ENCODE measurements around the gene SIGLEC11. TPM values are rescaled to one million over a fixed set of nuclear protein-coding genes. Genes with fewer than 3 reads are reported as not detected.
"Not testable (repeated sequence)": the region's sequence is repeated elsewhere in the genome, so short reads cannot be mapped to it uniquely, and the experiment has no call there.

Gene SIGLEC11, protein sequence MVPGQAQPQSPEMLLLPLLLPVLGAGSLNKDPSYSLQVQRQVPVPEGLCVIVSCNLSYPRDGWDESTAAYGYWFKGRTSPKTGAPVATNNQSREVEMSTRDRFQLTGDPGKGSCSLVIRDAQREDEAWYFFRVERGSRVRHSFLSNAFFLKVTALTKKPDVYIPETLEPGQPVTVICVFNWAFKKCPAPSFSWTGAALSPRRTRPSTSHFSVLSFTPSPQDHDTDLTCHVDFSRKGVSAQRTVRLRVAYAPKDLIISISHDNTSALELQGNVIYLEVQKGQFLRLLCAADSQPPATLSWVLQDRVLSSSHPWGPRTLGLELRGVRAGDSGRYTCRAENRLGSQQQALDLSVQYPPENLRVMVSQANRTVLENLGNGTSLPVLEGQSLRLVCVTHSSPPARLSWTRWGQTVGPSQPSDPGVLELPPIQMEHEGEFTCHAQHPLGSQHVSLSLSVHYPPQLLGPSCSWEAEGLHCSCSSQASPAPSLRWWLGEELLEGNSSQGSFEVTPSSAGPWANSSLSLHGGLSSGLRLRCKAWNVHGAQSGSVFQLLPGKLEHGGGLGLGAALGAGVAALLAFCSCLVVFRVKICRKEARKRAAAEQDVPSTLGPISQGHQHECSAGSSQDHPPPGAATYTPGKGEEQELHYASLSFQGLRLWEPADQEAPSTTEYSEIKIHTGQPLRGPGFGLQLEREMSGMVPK
- 1 to 10 TPM in 1 of 2 donors, under 1 TPM in 1; 0.19 to 2.2 TPM for total RNA-seq

DNA sequence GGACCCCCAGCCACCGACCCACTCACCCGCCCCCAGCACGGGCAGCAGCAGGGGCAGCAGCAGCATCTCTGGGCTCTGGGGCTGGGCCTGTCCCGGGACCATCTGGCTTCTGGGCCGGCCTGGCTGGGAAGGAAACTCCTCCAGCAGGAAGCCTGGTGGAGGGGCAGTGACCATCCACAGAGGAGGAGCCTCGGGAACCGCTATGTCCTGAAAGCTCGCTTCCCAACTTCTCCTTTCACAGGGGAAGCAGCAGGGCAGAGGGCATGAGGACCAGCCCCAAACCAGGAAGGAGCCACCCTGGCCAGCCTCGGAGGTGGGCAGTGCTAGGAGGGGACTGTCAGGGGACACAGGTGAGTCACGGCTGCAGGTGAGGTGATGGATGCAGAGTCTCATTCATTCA lies at the start of gene SIGLEC11:
TSS of gene SIGLEC11 (minus strand) at position 193 of the 400 bp plus-strand sequence. CDS start at position 102, 91 bp downstream.
- H3K27ac ChIP-seq; DNase-seq (ENCODE audit: low spot score); H3K4me3 ChIP-seq; H3K9me3 ChIP-seq; H3K4me1 ChIP-seq; H3K27me3 ChIP-seq; H3K36me3 ChIP-seq: not testable (repeated sequence)

DNA sequence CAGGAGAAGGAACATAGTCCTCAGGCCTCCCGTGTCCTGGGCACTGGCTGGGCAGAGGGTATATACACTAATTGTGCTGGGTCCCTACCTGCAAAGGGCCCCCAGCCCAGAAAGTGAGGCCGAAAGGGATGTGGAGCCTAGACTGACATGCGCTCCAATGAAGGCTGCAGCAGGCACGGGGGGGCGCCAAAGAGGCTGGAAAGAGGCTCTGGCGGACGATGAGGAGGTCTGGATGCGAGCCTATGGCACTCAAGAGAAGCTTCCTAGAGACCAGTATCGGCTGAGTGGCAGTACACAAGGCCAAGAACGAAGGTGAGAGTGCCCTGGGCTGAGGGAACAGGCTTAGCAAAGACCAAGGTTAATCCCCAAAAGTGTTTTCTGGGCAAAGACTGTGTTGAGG lies 47.6 kb upstream of the SIGLEC11 start:
- TF ChIP-seq, protein P1, sequence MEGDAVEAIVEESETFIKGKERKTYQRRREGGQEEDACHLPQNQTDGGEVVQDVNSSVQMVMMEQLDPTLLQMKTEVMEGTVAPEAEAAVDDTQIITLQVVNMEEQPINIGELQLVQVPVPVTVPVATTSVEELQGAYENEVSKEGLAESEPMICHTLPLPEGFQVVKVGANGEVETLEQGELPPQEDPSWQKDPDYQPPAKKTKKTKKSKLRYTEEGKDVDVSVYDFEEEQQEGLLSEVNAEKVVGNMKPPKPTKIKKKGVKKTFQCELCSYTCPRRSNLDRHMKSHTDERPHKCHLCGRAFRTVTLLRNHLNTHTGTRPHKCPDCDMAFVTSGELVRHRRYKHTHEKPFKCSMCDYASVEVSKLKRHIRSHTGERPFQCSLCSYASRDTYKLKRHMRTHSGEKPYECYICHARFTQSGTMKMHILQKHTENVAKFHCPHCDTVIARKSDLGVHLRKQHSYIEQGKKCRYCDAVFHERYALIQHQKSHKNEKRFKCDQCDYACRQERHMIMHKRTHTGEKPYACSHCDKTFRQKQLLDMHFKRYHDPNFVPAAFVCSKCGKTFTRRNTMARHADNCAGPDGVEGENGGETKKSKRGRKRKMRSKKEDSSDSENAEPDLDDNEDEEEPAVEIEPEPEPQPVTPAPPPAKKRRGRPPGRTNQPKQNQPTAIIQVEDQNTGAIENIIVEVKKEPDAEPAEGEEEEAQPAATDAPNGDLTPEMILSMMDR (IDR thresholded peaks at IDR 0.05), result no peak
- Histone ChIP-seq H3K27me3 (no peaks in the 10 kb centered on the region), H3K36me3 (peaks cover 63% of the 10 kb centered on the region), H3K27ac (no peak overlapping the region), H3K9me3 (no peaks in the 10 kb centered on the region), H3K4me1 (peaks cover 0 to 12% of the 10 kb centered on the region in 2 donors), H3K4me3 (no peak overlapping the region)
- DNase-seq (ENCODE audit: low spot score), result no peak

DNA sequence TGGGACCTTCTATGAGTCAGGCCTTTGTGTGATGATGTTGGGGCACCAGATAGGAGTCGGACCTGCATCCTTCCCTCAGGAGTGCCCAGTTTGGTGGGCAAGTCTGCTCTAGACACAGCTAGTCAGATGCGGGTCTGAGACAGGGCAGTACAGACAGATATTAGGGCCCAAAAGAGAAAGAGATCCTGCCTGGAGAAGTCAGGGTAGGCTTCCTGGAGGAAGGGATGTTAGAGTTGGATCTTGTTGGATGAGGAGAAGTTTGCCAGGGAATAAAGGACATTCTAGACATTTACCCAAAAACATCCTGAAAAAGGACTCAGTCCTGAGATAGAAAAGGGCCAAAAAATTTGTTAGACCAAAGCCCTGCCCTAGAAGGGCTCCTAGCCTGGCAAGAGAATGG lies 47.0 kb upstream of the SIGLEC11 start:
- Histone ChIP-seq H3K9me3 (no peaks in the 10 kb centered on the region), H3K4me1 (peaks cover 0 to 16% of the 10 kb centered on the region in 2 donors), H3K27me3 (no peaks in the 10 kb centered on the region), H3K36me3 (peaks cover 63% of the 10 kb centered on the region), H3K27ac (no peak overlapping the region), H3K4me3 (no peak overlapping the region)
- no peak for DNase-seq (ENCODE audit: low spot score)
- TF ChIP-seq, protein P1 (IDR thresholded peaks at IDR 0.05), result no peak

DNA sequence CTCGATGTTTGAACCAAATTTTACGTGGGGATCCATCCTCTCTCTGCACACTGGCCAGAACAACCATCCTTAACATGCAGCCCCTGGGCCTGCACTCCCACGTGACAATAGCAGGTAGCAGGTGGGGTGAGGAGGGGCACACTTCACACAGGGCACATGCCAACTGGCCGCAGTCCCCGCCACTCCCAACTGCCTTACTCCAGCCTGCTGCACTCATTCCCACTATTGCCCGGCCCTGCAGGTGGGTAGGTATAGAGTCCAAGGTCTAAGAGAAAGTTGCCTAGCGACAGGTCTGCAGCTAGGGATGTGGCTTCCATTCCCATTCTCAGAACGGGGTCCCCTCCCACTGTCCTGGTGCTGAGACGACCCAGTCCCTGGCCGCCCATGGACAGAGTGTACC lies 46.2 kb upstream of the SIGLEC11 start:
- Histone ChIP-seq H3K27me3 (no peaks in the 10 kb centered on the region), H3K4me1 (peaks cover 0 to 16% of the 10 kb centered on the region in 2 donors), H3K4me3 (no peak overlapping the region), H3K9me3 (no peaks in the 10 kb centered on the region), H3K27ac (no peak overlapping the region), H3K36me3 (peaks cover 70% of the 10 kb centered on the region)
- TF ChIP-seq, protein P1 (IDR thresholded peaks at IDR 0.05), result no peak
- no peak for DNase-seq (ENCODE audit: low spot score)

DNA sequence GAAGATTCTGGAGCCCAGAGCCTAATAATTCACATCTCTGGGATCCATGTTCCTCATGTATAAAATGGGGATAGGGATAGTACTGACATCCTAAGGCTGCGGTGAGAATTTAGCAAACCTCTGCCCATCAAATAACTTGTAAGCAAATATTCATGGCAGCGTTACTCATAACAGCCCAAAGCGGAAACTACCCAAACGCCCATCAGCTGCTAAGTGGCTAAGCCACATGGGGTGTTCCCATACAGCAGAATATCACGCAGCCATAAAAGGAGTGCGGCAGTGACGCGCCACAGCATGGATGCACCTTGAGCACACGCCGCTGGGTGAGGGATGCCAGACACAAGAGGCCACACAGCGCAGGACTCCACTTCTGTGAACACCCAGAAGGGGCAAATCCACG lies 44.5 kb upstream of the SIGLEC11 start:
- H3K4me3 ChIP-seq, result no peak overlapping the region
- H3K9me3 ChIP-seq, result no peaks in the 10 kb centered on the region
- no peak overlapping the region for H3K27ac ChIP-seq
- H3K27me3 ChIP-seq, result no peaks in the 10 kb centered on the region
- H3K36me3 ChIP-seq, result peaks cover 78% of the 10 kb centered on the region
- peaks cover 0 to 16% of the 10 kb centered on the region in 2 donors for H3K4me1 ChIP-seq
- DNase-seq (ENCODE audit: low spot score), result no peak
- TF ChIP-seq, protein P1 (IDR thresholded peaks at IDR 0.05), result no peak

- peak; percentile 77 for DNase-seq (ENCODE audit: low spot score)
- H3K27me3 ChIP-seq, result no peaks in the 10 kb centered on the region
- peak overlapping the region in 1 of 2 donors; percentile 75 for H3K27ac ChIP-seq
- no peak overlapping the region for H3K4me3 ChIP-seq
- H3K9me3 ChIP-seq, result no peaks in the 10 kb centered on the region
- TF ChIP-seq, protein P1 (IDR thresholded peaks at IDR 0.05), result no peak
- peaks cover 0 to 16% of the 10 kb centered on the region in 2 donors for H3K4me1 ChIP-seq
- peaks cover 85% of the 10 kb centered on the region for H3K36me3 ChIP-seq
Measured at GRCh38 chr19:50003810-50004419, 42.9 kb upstream of the SIGLEC11 start.

All from right atrium auricular region (tissue), 2 donors.